Ovary (tissue), 9 donors: Measurements from ENCODE around the gene DOHH. TPM values are rescaled to one million over a fixed set of nuclear protein-coding genes. Genes with fewer than 3 reads are reported as not detected.

Experiments
- DNase-seq, 5 donors: peaks; one replicate each; pipeline ENCODE4 v3.0.0-alpha.2; 2019 to 2020
- H3K27ac ChIP-seq, 2 donors: fragments of 200-600 bp; one replicate each; pipeline versions ENCODE4 v1.5.1 to v1.8.0; 2019 to 2022
- H3K27me3 ChIP-seq: fragments of 200-600 bp; one replicate; pipeline ENCODE4 v1.8.0; 2022
- H3K36me3 ChIP-seq: fragments of 200-600 bp; sonication (generic); one replicate; pipeline ENCODE4 v1.5.1; 2019
- H3K4me1 ChIP-seq: one replicate; pipeline ENCODE4 v1.8.1; 2013; ENCODE audit warnings: mild to moderate bottlenecking, moderate library complexity; ENCODE audit not compliant: insufficient read depth
- H3K4me3 ChIP-seq: fragments of 200-600 bp; sonication (generic); one replicate; pipeline ENCODE4 v1.5.1; 2017
- H3K9me3 ChIP-seq, 2 donors: fragments of 200-600 bp in 1 of 2; sonication (generic) in 1 of 2; one replicate each; pipeline versions ENCODE4 v1.5.1 to v1.8.1; 2013 to 2019; ENCODE audit warnings: mild to moderate bottlenecking in 1 of 2, moderate library complexity in 1 of 2
- EP300 ChIP-seq: sonication (generic); formaldehyde crosslinking; IDR thresholded peaks from one replicate; pipeline ENCODE4 v1.6.1; 2017; ENCODE audit warnings: antibody characterized with exemption
- POLR2A ChIP-seq: fragments of 450-650 bp; IDR thresholded peaks from one replicate; pipeline ENCODE4 v1.6.1; 2017; ENCODE audit warnings: antibody characterized with exemption, mild to moderate bottlenecking, moderate library complexity
- WGBS, 3 donors: extraction: QIAGEN DNeasy Blood & Tissue Kit in 1 of 3; methylation state at CpG; one replicate each; pipeline versions ENCODE4 v1.1.5 to v1.1.7; 2013 to 2017; 5-methylcytosine and 5-hydroxymethylcytosine counted together
- intact Hi-C, 4 donors: fragments of 100-400 bp; cut with DNase I; formaldehyde crosslinking; loops; one replicate each; pipeline versions ENCODE4 v1.11.0 to v1.15.1; 2022 to 2023
- polyA plus RNA-seq, 2 donors: library from polyadenylated mRNA; stranded (reverse); fragments of 200-250 nt in 1 of 2; fragments of 350-450 nt in 1 of 2; fragmentation: Illumina TruSeq in 1 of 2; extraction: RNeasy Lipid Tissue Mini Kit (QIAGEN cat#74804) in 1 of 2; gene quantifications; one replicate each; pipeline ENCODE4 v1.2.3, GENCODE V29; 2013 to 2014
- total RNA-seq, 7 donors: library from RNA; depleted of rRNA in 2 of 7; stranded (reverse); fragments of >200 nt in 2 of 7; fragmentation: NEBNext Ultra II Directional in 3 of 7; extraction: Animal tissue kit (Norgen Biotek cat#: 25700) in 3 of 7; gene quantifications; one replicate each; pipeline versions ENCODE4 v1.1.0 to v1.2.4, GENCODE V29; 2016 to 2023
- TF ChIP-seq, protein P1 (sequence below), 3 donors: fragments of 450-650 bp in 2 of 3; fragments of 200-600 bp in 1 of 3; IDR thresholded peaks; one replicate each; pipeline versions ENCODE4 v1.5.1 to v1.8.0; 2016 to 2022; ENCODE audit warnings: antibody characterized with exemption in 3 of 3, mild to moderate bottlenecking in 1 of 3
- donor health status: DM: no; HTN: no; CAD: no; lungs with moderate emphysema.
- donor health status: DM: no; HTN: no; CAD: no.
- donor health status: Bipolar disorder and iron deficiency.
- donor health status: DM: yes; HTN: yes; CAD: no.
- donor health status: DM: no; HTN: no; CAD: no.
- donor health status: DM: yes; HTN: yes; CAD: no.

DOHH gene
- total and polyA plus RNA-seq, 9 donors: 7.1 to 14.5 (median 8.5) TPM; not detected in 1

DNA sequence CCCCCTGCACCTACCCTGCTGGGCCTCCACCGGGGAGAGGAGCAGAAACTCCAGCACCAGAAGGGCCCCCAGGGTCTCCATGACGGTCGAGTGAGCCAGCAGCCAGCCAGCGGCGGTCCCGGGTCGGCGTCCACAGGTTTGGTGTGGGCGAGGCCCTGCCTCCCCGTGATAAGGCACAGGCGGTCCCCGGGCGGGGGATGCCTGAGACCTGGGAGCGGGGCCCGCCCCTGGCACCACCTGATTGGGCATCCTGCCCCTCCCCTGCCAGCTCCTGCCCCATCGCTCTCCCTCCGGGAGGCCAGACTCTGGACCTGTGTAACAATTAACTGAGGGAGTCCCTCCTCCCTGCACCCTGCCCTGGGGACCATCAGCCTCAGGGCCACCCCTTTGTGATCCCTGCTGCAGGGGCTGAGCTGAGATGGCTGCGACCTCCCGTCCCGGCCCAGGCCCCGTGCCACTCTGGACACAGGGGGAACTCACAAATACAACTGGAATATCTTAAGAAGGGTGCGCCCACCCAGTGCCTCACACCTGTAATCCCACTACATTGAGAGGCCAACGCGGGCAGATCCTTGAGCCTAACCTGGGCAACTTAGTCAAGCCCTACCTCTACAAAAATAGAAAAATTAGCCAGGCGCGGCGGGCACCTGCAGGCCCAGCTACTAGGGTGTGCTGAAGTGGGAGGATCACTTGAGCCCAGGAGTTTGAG lies 19.9 kb downstream of the DOHH start, which contains the start of gene SMIM24:
Gene SMIM24, minus strand, starts transcription at position 143 of the 709 bp plus-strand sequence. Its CDS starts 62 bp downstream, at position 81.
- Histone ChIP-seq H3K4me1 (no peaks in the 10 kb centered on the region), H3K9me3 (no peaks in the 10 kb centered on the region), H3K27me3 (no peaks in the 10 kb centered on the region), H3K27ac (no peak within 1 kb of the TSS), H3K4me3 (no peak within 1 kb of the TSS), H3K36me3 (no peaks in the 10 kb centered on the region)
- WGBS, 3 donors: 27 to 35% (median 34%) methylated on average over 25 to 27 of the region's 27 CpGs
- TF ChIP-seq EP300 (no peak), POLR2A (no peak)
- TF ChIP-seq, protein P1, sequence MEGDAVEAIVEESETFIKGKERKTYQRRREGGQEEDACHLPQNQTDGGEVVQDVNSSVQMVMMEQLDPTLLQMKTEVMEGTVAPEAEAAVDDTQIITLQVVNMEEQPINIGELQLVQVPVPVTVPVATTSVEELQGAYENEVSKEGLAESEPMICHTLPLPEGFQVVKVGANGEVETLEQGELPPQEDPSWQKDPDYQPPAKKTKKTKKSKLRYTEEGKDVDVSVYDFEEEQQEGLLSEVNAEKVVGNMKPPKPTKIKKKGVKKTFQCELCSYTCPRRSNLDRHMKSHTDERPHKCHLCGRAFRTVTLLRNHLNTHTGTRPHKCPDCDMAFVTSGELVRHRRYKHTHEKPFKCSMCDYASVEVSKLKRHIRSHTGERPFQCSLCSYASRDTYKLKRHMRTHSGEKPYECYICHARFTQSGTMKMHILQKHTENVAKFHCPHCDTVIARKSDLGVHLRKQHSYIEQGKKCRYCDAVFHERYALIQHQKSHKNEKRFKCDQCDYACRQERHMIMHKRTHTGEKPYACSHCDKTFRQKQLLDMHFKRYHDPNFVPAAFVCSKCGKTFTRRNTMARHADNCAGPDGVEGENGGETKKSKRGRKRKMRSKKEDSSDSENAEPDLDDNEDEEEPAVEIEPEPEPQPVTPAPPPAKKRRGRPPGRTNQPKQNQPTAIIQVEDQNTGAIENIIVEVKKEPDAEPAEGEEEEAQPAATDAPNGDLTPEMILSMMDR (IDR thresholded peaks at IDR 0.05): no peak
- DNase-seq: no peak
- intact Hi-C loops: loop anchor here in 1 of 4 donors (5.0 kb wide), 1 partner anchor 158 kb away; no protein-coding TSS in a partner anchor

DNA sequence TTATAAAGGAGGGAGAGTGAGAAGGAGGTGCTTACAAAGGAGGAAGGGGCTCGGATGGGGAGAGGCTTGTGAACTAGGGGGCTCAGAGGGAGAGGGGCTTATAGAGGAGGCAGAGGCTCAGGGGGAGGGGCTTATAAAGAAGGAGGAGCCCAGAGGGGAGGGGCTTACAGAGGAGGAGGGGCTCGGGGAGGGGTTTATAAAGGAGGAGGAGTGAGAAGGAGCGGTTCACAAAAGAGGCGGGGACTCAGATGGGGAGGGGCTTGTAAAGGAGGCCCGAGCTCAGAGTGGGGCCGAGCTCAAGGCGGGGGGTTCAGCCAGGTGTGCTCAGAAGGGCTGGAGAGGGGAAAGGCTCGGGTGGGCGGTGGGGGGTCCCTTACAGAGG lies 20.6 kb downstream of the DOHH start:
- no peak overlapping the region for H3K4me3 ChIP-seq
- 10 to 37% (median 23%) methylated on average over 9 of the region's 9 CpGs for WGBS, 3 donors
- intact Hi-C loops: loop anchor here in 2 of 4 donors (5.0 kb wide), 2 partner anchors 158 to 168 kb away; no protein-coding TSS in a partner anchor

DNA sequence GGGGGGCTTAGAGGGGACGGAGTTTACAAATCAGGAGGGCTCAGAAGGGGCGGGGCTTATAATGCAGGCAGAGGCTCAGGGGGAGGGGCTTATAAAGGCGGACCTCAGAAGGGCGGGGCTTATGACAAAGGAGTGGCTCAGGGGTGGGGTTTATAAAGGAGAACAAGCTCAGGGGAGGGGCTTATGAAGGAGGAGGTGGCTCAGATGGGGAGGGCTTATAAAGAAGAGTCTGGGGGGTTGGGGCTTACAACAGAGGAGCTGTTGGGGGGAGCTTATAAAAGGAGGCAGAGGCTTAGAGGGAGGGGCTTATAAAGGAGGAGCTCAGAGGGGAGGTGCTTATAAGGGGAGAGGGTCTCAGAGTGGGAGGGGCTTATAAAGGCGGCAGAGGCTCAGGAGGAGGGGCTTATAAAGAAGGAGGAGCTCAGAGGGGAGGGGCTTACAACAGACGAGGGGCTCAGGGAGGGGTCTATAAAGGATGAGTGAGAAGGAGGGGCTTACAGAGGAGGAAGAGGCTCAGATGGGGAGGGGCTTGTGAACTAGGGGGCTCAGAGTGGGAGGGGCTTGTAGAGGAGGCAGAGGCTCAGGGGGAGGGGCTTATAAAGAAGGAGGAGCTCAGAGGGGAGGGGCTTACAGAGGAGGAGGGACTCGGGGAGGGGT lies 21.2 kb downstream of the DOHH start:
- intact Hi-C loops: loop anchor here in 1 of 4 donors (5.0 kb wide), 1 partner anchor 167 kb away; no protein-coding TSS in a partner anchor
- no peaks in the 10 kb centered on the region for H3K36me3 ChIP-seq
- 16 to 44% (median 27%) methylated on average over 7 of the region's 7 CpGs for WGBS, 3 donors
- H3K4me3 ChIP-seq: no peak overlapping the region
- H3K4me1 ChIP-seq: no peaks in the 10 kb centered on the region
- H3K27ac ChIP-seq: no peak overlapping the region
- H3K27me3 ChIP-seq: no peaks in the 10 kb centered on the region
- no peaks in the 10 kb centered on the region for H3K9me3 ChIP-seq
- TF ChIP-seq POLR2A (no peak), EP300 (no peak)
- TF ChIP-seq, protein P1 (IDR thresholded peaks at IDR 0.05): no peak
- no peak for DNase-seq

More for the DNA sequence above, 20.6 kb downstream of the DOHH start:
- H3K27ac ChIP-seq: no peak overlapping the region
- TF ChIP-seq POLR2A (no peak), EP300 (no peak)
- TF ChIP-seq, protein P1 (IDR thresholded peaks at IDR 0.05): no peak
- no peaks in the 10 kb centered on the region for H3K9me3 ChIP-seq
- no peak for DNase-seq
- H3K27me3 ChIP-seq: no peaks in the 10 kb centered on the region
- no peaks in the 10 kb centered on the region for H3K36me3 ChIP-seq
- no peaks in the 10 kb centered on the region for H3K4me1 ChIP-seq

DNA sequence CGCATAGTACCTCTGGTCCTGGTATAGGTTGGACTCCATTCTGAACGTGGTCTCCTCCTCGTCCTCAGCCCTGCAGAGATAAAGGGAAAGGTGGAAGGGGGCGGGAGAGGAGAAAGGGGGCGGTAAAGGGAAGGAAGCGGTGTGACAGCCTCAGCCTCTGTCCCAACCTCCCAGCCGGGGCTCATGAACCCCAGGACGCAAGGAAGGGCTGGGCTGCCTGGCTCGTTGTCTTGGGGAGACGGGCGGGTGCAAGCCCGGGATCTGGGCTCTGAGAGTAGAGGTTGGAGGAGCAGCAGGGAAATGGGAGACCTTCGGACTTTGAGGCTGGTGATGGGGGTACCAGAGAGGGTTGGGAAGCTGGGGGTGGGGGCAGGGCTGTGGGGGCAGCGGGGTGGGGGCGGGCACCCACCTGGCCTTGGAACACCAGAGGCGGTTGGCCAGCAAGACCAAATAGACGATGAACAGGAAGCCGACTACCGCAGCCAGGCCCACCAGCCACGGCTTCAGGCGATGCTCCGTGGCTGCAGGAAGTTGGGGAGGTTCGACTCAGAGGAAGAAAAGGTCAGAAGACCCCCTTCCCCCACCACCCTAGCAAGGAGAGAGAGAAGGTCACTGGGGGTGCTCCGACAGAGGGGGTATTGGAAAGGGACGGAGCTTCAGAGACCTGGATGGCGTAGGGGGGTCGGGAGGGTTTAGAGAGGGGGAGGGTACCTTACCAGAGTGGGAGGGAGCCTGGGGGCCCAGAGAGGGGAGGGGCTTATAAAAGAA lies 21.9 kb downstream of the DOHH start:
- Histone ChIP-seq H3K4me3 (no peak overlapping the region), H3K9me3 (no peaks in the 10 kb centered on the region), H3K27ac (no peak overlapping the region), H3K36me3 (no peaks in the 10 kb centered on the region), H3K4me1 (no peaks in the 10 kb centered on the region), H3K27me3 (no peaks in the 10 kb centered on the region)
- intact Hi-C loops: loop anchor here in 1 of 4 donors (5.0 kb wide), 1 partner anchor 166 kb away; no protein-coding TSS in a partner anchor
- DNase-seq: no peak
- TF ChIP-seq, protein P1 (IDR thresholded peaks at IDR 0.05): no peak
- no peak for TF ChIP-seq EP300
- TF ChIP-seq POLR2A: no peak
- 21 to 35% (median 23%) methylated on average over 26 to 27 of the region's 27 CpGs for WGBS, 3 donors
